HG03354 (cell line): ENCODE data around the gene MACROD2.
"Not testable (repeated sequence)": the region's sequence is repeated elsewhere in the genome, so short reads cannot be mapped to it uniquely, and the experiment has no call there.

ENCODE experiments used
- ATAC-seq: cut with Tn5 transposase; IDR thresholded peaks from one replicate; pipeline ENCODE4 v1.9.1; 2021; ENCODE audit warnings: mild to moderate bottlenecking; ENCODE audit not compliant: unreplicated experiment, poor library complexity, severe bottlenecking

MACROD2 gene

DNA sequence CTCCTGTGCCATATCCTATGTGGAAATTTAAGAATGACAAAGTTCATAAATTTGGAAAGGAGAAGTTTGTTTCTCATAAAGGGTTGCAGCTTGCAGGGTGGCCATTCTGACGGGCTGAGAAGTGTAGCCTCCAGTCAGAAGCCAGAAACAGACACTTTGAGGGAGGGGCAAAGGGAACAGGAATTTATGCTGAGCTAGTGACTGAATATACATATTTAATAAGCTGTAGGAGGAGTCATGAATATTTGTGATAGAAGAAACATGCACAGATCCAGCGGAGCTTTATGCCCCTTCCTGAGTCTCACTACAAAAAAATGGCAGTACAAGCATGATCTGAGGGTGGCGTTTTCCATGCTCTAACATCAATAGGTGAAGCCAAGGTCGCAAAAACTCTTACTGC, 1779.6 kb downstream of the MACROD2 start:
- ATAC-seq, result no peak

DNA sequence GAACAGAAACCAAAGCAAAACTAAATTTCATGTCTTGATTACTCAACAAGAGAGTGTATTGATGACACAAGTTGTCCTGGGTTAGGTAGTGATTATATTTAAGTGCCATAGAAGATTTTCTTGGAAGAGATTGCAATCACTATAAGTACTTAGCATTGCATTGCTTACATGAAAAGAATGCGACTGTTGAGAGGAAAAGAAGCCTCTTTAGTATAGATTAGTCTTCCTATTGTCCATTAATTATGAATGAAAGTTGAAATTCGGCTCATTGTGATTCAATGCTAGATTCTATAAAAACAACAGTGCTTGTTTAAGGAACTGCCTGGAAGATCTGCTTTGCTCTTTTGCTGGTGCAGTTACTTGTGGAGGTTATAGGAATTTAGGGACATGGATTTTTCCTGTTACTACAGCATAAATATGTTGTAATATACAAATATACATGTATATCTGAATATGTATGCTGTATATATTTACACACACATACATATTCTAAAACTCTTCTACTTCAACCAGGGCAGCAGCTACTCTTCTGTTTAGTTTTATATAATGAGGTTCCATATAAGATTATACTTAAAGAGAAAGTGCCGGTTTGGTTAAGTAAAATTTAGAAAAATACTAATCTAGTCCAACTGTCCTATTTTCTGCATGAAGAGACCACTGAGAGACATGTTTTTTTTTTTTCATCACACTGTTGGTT, 1781.6 kb downstream of the MACROD2 start:
- ATAC-seq, result no peak

DNA sequence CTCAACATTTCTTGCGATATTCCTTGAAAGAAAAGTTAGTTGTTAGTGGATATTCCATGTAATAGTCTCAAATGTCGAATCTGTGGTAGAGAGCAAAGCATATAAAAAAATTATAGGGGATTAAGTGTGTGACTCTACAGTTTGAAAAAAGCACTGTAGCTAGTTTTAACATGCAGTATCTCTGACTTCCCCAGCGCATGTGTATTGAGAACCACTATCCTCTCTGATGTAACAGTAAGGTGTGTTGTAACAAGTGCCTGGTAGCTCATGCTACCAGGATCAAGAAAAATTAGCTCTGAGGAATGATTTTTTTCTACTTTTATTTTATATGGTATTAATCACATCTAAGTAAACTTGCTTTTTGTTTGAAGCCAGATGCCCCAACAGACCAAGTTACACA, 1788.7 kb downstream of the MACROD2 start:
- no peak for ATAC-seq

DNA sequence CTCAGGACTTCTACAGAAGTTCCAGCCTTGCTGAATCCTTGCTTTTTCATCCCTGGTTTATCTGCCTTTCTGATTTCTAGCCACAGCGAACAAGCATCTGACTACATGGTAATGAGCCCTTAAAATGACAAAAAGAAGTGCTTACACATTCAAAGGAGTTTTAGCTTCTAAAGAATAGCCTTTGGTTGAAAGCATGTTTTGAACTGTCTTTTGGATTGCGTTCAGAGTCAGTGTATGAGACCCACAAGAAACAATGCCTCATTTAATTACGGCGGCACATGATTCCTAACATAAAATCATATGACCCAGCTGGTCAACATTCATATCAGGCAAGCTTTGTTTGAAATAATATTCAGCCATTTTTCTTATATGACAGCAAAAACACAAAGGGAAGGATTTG, 1793.8 kb downstream of the MACROD2 start:
- no peak for ATAC-seq

DNA sequence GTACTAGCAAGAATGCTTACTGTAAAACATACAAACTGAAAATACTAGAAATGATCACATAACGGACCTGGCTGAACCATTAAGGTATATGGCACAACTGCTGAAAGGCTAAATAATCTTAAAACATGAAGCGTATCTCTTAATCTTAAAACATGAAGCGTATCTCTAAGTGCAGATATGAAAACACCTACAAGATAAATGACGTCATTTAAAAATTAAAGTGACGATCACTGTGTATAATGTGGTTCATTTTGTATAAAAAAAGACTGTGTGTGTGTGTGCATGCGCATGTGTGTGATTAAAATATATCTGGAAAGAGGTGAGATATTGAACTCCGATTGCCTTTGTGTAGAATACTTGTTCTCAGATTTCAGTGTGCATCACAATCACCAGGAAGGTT, 1797.5 kb downstream of the MACROD2 start:
- ATAC-seq, result no peak

DNA sequence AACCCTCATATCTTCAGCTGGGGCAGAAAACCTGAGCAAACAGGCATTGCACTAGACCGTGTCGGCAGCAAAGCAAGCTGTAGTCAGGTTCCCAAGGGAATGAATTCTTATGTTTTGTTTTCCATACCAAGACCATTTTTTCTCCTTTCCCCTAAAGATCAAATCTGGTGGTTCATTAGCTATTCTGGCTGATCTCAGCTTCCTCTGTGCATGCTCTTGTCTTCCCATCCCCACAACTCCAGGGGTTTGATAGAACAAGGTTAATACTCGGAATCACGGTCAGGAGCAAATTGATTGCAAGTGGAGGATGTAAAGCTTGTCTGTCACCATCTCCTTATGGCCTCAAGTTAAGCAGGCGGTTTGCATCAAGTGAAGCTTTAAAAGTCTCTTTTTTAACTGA, 1799.1 kb downstream of the MACROD2 start:
- ATAC-seq, result no peak

DNA sequence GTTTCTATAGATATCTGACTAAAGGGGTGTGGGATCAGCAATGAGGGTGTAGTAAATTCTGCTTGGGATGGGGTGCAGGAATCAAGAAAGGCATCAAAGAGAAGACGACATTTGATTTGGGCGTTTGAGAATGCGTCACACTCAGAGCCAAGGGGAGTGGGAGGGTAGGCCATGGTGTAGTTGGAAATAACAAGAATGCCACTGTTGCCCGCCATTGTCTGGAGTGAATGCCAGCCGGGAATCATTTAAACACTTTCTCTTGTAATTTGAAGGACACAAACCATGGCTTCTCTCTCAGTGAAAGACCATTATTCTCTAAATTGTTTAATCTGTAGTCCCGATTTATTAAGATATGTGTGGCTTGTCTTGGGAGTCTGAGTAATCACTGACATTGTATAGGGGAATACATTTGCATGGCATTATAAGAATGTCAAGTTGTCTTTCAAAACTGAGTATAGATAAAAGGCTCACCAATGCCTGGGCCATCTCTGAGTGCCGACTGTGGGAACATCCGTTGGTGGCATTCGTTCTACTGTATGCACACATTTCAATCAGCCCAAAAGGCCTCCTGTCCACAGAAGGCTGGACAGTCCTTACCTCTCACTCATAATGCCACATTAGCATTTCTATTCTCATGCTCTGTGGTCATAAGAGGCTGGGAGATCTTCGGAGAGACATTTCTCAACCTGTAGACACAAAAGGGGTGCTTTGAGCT, 1800.1 kb downstream of the MACROD2 start:
- no peak for ATAC-seq

DNA sequence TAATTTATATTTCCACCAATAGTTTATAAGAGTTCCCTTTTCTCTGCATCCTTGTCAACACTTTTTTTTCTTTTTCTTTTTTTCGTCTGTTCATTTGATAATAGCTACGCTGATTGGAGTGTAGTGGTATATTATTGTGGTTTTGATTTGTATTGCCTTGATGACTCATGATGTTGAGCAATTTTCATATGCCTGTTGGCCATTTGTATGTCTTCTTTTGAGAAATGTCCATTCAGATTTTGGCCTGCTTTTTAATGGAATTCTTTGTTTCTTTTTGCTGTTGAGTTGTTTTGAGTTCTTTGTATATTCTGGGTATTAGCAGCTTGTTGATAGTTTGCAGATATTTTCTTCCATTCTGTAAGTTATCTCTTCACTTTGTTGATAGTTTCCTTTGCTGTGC, 1804.6 kb downstream of the MACROD2 start:
- ATAC-seq, result no peak

DNA sequence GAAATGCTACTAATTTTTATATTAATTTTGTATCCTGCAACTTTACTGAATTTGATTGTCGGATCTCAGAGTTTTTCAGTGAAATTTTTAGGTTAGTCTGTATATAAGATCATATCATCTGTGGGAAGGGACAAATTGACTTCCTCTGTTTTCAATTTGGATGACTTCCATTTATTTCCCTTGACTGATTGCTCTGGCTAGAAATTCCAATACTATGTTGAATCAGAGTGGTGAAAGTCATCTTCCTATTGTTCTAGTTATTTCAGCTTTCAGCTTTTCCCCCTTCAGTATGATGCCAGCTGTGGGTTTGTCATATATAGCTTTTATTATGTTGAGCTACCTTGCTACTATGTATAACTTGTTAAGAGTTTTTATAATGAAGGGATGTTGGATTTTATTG, 1806.7 kb downstream of the MACROD2 start:
- no peak for ATAC-seq

DNA sequence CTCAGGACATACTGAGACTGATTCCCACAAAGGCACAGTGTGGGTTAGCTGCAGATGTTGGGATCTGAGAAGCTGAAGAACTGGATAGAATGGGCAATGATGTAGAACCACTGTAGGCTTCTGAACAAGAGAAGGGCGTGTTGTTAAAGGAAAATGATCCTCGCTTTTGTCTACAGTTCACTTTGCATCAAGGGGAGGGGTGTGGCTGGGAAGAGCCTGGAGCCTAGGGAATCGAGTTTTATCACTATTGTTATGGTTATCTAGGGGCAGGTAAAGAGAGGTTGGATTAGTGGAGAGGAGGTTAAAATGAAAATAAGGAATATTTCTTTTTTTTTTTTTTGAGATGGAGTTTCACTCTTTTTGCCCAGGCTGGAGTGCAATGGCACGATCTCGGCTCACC, 1809.8 kb downstream of the MACROD2 start:
- ATAC-seq, result no peak

DNA sequence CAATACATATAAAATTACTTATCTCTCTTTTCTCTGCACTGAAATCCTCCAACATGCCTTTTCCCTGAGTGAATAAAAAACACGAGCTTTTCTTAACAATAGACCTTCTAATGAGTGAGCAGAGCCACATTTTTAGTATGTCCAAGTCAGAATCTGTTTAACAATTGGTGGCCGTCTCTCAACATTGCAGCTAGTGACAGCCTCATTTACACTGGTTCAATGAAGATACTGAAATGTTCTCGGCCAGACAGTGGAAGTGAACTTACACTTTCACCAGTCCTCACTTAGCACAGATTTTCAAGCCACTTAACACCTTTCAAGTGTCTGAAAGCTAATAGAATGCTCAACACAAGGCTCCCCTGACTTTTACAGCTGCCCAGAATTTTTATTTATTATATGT, 1810.8 kb downstream of the MACROD2 start:
- no peak for ATAC-seq

DNA sequence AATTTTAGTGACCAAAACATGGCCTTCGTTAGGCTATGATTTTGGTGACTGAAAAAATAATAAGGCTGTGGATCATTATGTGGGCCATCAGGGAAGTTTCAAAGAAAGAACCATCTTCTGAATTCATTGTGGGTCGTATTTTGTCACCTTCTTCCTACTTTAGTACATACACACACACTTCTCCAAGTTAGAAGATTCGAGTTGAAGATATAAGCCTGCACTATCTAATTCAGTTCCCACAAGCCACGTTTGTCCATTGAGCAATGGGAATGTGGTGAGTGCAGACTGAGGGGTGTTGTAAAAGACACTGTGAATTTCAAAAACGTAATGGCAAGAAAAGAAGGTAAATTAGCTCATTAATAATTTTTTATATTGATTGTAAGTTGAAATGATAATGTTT, 1812.0 kb downstream of the MACROD2 start:
- ATAC-seq, result no peak

DNA sequence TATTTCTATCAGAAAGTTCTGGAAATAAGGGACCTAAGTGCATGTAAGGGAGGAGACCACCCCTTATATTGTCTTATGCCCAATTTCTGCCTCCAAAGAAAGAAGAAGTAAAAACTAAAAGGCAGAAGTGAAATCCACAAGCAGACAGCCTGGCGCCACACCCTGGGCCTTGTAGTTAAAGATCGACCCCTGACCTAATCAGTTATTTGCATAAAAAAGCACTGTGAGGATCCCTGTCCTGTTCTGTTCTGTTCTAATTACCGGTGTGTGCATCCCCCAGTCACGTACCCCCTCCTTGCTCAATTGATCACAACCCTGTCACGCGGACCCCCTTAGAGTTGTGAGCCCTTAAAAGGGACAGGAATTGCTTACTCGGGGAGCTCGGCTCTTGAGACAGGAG, 1812.5 kb downstream of the MACROD2 start:
- not testable (repeated sequence) for ATAC-seq

DNA sequence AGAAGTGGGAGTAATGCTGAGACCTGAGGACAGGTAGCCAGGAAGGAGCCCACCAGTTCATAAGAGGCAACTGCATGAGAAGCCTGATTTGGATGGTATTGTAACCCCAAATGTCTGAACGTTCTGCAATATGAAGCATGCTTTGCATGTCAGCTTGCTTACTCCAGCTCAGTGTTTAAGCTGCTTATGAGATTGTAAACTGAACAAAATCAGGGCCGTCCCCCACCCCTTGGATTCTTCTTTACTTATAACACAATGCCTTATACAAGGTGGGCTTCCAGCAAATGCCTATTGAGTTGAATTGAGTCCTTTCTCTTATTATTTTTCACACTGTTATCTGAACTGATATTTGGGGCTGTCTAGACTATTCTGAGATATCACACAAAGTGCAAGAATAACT, 1816.6 kb downstream of the MACROD2 start:
- no peak for ATAC-seq

DNA sequence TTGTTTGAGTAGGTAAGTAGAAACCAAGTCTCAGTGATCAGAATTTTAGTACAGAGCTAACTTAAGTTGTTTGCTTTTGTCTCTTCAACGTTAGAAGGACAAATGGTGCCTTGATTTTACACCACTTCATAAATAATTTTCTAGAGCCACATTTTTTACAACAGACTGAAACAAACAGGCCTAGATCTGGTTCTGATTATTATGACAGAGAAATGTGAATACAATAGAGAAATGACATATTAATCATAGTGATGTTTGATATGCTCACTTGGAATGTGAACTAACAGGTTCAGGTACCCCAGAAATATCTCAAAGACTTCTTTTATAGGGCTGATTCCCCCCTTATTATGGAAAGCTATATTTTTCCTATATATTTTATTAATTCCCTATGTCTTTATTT, 1817.4 kb downstream of the MACROD2 start:
- no peak for ATAC-seq

DNA sequence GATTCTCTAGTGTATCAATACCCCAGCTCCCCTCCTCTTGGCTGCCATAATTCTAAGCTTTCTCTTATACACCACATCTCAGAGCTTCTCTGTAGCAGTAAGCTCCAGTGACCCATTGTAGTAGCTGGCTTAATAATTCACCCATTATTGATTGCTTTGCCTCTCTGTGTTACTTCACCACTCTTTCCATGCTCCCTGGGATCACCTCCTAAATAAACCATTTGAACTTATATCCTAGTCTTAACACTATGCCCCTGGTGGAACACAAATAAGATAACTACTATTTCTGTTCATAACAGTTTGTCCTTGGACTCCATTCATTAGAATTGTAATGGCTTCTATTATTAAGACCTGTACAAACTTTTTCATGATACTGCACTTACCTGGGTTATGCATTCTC, 1819.0 kb downstream of the MACROD2 start:
- ATAC-seq, result no peak

DNA sequence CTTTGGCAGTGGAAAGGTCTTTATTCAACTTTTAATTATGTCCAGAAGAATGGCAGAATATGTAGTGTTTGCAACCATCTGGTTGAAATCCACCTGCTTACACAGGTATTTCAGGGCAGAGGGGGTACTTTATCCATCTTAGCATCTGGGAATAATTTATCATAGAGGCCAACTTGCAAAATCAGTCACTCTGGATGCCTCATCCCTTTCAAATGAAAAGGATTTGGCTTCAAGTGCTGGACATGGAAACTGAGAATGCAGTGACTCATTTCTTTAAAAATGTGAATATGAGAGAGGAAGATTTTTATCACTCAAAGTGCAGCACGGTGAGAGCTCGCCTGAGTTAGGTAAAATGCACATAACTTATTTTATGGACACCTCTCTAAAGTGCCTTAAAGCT, 1819.6 kb downstream of the MACROD2 start:
- no peak for ATAC-seq

DNA sequence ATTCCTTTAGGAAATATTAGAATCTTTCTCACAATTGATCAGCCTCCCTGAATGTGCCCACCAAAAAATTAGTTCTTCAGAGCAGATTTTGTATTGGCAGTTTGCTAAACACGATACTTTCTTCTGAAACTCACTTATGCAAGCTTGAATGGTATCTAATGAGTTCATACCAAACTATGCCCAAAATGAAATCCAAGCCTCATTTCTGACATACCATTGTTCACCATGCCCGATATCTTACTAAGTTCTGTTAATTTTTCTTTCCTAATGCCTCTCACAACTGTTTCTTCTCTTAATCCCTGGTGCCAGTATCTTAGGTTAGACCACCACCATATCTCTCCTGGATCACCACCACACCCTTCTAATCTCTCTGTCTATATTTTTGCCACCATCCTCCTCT, 1822.0 kb downstream of the MACROD2 start:
- no peak for ATAC-seq

DNA sequence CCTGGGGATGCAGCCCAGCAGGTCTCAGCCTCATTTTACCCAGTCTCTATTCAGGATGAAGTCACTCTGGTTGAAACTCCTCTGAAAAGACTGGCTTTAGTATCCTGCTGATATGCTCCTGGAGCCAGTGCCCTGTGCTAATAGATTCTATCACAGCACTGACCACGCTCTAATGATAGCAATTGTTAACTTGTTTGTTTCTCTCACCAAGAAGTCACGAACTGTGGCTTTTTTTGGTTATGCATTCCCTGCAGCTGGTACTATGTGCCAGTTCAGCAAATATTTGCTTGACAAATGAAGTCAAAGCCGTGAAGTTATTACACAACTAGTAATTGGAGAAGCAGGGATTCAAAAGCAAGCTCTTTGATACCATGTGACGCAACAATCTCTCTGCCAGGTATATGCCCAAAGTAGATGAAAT, 1823.3 kb downstream of the MACROD2 start:
- ATAC-seq, result no peak

DNA sequence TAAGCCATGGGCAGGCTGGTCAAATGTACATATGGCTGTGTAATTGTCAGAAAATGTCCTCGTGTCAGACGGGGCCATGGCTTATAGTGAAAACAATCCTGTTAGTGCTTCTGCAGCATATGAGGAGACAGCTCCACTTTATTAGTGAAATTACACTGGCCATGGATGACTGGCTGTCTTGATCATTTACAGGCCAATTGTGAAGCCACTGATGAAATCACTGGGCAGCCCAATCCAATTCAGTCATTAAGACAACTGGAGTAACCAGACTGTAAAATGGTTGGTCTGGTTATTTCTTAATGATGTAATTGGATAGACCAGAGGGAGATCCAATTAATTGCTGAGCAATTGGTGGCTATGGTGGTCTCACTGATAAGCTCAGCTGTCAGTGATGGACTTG, 1828.4 kb downstream of the MACROD2 start:
- ATAC-seq, result no peak

DNA sequence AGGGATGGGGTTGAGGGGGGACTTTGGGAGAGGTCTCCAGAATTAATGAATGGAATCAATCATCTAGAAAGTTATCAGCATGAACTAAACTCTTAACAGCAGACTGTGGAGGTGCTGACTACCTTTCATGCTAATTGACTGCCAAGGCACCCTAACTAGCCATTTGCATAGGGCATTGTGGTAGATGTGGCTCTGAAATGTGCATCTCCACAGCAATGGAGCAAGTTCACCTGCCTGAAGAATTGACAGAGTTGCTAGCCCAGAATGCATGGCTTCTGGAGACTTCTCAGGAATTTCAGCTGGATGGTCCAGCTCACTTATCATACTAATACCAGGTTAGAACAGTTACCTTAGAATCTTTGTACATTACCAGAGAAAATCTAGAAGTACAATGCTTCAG, 1832.3 kb downstream of the MACROD2 start:
- ATAC-seq, result no peak

DNA sequence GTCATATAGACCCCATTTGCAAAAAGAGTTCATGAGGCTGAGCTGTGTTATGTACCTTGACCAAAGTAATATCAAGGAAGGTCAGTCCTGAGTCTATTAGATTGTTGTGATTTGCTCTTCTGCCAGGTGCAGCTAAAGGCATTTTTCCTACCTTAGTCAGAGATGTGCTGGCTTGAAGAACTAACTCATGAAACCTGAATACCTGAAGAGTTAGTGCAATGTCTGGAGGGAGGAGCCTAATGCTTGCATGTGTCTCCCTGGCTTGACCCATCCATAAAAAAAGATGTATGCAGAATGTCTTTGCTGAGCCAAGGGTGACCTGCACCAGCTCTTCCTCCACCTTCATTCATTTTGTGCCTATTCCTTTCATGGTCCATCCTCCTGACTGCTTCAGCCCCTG, 1835.9 kb downstream of the MACROD2 start:
- ATAC-seq, result no peak
